ENCODE results near the gene SEMA4D.
"Not testable (repeated sequence)": the region's sequence is repeated elsewhere in the genome, so short reads cannot be mapped to it uniquely, and the experiment has no call there.

The SEMA4D gene

GRCh38 chr9:89480825-89481537 is 16.9 kb downstream of the SEMA4D start:
- DNase-seq, result no peak

- DNase-seq, result not testable (repeated sequence)
These were observed 17.5 kb downstream of the SEMA4D start for GRCh38 chr9:89480372-89480771.

GRCh38 chr9:89479669-89480011 is 18.3 kb downstream of the SEMA4D start:
- peak in 2 of 6 experiments; percentile 19 to 29 for DNase-seq

GRCh38 chr9:89478821-89479668 is 18.9 kb downstream of the SEMA4D start:
- DNase-seq, result no peak

- DNase-seq, result peak in 5 of 6 experiments; percentile 47 to 74 (median 51)
These were observed 19.9 kb downstream of the SEMA4D start for GRCh38 chr9:89477811-89478630.

- DNase-seq, result peak in 5 of 6 experiments; percentile 21 to 74 (median 45)
These were observed 20.5 kb downstream of the SEMA4D start for GRCh38 chr9:89477384-89477783.

GRCh38 chr9:89476546-89476945 is 21.4 kb downstream of the SEMA4D start:
- no peak for DNase-seq

- no peak for DNase-seq
These were observed 21.9 kb downstream of the SEMA4D start for GRCh38 chr9:89475891-89476440.

GRCh38 chr9:89474939-89475338 is 23.0 kb downstream of the SEMA4D start:
- DNase-seq, result no peak

GRCh38 chr9:89473762-89474469 is 24.0 kb downstream of the SEMA4D start:
- no peak for DNase-seq

DNA sequence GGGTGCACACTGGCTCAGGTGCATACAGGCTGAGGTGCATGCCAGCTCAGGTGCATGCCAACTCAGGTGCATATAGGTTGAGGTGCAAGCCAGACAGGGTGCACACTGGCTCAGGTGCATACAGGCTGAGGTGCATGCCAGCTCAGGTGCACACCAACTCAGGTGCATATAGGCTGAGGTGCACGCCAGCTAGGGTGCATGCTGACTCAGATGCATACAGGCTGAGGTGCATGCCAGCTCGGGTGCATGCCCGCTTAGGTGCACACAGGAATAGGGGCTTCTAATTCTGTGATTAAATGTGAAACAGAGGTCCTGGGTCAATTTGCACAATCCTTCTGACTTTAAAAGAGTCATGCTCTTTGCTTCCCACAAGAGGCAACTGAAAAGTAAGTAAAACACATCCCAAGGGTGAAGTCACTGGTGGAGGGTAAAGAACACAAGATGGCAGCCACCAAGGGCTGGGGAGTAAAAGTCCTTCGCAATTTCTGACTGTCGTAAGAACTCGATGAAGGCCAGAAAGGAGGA is 26.1 kb downstream of the SEMA4D start:
- DNase-seq, result not testable (repeated sequence)

GRCh38 chr9:89471390-89471789 is 26.5 kb downstream of the SEMA4D start:
- no peak for DNase-seq

DNA sequence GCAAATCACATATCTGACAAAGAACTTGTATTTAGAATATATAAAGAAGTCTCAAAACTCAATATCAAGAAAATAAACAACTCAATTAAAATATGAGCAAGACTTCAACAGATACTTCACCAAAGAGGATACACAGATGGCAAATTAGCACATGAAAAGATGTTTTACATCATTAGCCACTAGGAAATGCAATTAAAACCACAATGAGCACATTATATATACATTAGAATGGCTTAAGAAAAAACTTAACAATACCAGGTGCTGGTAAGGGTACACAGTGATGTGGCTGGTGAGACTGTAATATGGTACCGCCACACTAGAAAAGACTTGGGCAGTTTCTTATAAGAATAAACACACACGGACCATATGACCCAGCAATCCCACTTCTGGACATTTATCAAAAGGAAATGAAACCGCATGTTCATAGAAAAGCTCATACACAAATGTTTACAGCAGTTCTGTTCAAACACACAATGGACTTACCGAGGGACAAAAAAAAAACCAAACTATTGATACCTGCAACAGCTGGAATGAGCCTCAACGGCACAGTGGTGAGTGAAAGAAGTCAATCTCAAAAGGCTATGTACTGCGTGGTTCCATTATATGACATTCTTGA is 27.6 kb downstream of the SEMA4D start:
- DNase-seq, result no peak

DNA sequence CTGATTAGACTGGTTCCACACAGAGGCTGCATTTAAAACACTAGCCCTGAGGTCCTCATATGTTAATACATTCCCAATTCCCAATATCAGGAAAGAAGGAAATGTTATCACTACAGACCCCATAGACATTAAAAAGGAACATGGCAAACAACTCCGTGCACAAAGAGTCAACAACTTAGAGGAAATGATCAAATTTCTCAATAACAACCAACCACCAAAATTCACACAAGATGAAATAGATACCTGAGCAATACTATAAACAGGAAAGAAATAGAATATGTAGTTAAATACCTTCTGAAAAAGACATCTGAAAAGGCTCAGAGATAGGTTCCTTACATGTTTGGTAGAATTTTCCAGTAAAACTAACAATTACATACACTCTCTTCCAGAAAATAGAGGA is 28.9 kb downstream of the SEMA4D start:
- peak in 3 of 6 experiments; percentile 13 to 34 (median 34) for DNase-seq

- no peak for DNase-seq
These were observed 29.5 kb downstream of the SEMA4D start for GRCh38 chr9:89468281-89468960.

DNA sequence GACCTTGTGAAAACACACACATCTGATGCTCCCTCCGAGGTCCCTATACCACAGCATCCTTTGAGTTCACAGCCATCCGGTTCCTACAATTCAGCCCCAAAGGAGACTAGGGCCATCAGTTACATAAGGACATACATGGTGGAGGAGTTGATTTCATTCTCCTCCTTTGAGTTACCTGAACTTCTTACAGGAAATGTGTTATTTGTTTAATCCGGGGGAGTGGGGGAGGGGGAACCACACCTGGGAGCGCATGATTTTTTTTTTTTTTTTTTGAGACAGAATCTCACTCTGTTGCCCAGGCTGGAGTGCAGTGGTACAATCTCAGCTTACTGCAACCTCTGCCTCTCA is 30.7 kb downstream of the SEMA4D start:
- peak in 5 of 6 experiments; percentile 32 to 68 (median 59) for DNase-seq

- DNase-seq, result peak in 1 of 6 experiments; percentile 32
These were observed 31.2 kb downstream of the SEMA4D start for GRCh38 chr9:89466451-89467277.

- no peak for DNase-seq
These were observed 32.1 kb downstream of the SEMA4D start for GRCh38 chr9:89465726-89466308.

GRCh38 chr9:89465001-89465451 is 32.9 kb downstream of the SEMA4D start:
- DNase-seq, result no peak
